T follicular helper cell (primary cell): ENCODE data around the gene NKX1-1.
"Not testable (repeated sequence)": the region's sequence is repeated elsewhere in the genome, so short reads cannot be mapped to it uniquely, and the experiment has no call there.

Experiments
- DNase-seq: peaks from one replicate; pipeline ENCODE4 v3.0.0-alpha.2; 2020; ENCODE audit warnings: low read depth

Gene NKX1-1

DNA sequence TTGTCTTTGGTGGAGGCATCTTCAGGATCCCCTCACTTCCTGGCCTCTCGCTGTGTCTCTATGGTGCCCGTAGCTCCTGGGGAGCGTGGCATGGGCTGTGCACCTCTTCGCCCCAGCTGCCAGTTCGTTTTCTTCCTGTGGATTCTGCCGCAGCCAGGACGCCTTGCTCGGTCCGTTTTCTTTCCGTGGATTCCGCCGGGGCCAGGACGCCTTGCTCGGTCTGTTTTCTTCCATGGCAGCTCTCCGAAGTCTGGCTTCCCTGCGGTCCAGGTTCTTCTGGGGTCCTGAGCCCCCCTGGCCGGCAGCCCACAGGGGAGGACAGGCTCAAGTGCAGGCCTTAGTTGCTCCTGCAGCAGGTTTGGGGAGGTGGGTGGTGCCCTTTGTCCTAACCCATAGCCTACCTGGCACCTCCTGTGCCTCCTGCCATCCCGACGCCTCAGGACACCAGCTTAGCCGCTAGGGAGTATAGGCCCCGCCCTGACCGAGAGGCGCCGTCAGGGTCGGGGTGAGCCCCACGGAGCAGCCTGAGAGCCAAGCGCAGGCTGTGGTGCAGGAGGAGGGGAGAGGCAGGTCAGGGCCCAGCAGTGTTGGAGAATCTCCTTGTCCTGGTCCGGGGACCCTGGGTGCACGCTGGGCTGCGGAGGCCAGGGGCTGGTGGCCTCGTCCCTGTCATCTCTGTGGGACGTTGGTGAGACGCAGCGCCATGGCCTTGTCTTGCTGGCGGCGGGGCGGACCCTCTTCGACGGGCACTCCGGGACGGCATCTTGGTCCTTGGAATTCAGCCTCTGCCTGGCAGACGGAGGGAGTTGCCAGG is 32.1 kb downstream of the NKX1-1 start:
- DNase-seq = no peak

DNA sequence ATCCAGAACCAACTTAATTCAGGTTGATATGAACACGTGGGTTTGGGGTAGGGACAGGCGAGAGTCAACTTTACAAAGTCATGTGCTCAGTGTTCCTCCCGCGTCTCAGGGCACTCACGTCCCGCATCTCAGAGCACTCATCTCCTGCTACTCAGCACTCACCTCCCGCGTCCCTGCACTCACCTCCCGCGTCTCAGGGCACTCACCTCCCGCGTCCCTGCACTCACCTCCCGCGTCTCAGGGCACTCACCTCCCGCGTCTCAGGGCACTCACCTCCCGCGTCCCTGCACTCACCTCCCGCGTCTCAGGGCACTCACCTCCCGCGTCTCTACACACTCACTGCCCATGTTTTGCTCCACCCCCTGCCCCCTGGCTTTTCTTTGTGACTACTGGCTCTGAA is 33.7 kb downstream of the NKX1-1 start:
- DNase-seq = not testable (repeated sequence)

DNA sequence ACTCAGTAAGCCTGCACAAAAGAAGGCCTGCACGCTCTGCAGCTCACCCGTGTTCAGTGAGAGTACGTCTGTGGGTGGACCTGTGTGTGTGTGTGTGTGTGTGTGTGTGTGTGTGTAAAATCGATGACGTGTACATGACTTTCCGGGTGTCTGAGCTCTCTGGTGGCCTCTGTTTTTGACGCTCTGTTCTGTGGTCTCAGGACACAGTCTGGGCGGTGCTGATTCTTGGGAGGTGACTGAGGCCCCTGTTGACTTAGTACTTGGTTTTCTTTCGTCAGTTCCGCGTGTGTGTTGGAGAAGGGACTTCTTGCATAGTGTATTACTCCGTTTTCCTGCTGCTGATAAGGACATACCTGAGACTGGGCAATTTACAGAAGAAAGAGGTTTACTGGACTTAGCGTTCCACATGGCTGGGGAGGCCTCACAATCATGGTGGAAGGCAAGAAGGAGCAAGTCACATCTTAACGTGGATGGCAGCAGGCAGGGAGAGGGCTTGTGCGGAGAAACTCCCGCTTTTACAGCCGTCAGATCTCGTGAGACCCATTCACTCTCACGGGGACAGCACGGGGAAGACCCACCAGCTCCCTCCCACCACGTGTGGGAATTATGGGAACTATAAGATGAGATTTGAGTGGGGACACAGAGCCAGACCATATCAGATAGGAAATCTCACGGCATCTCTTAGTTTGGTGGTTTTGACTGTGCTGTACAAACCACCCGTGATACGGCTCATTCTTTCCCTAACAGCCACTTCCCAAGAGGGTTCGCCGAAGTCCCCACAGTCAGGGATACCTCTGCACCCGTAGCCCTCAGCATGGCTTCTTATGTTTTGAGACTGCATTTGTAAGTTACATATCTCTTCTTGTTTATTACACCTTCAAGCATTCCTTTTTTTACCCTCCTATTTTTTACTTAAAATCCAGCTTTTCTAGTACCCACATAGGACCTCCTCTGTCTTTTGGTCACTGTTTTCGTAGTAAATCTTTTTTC is 34.8 kb downstream of the NKX1-1 start:
- DNase-seq = no peak

GRCh38 chr4:1370321-1371124 is 35.7 kb downstream of the NKX1-1 start:
- DNase-seq = no peak

DNA sequence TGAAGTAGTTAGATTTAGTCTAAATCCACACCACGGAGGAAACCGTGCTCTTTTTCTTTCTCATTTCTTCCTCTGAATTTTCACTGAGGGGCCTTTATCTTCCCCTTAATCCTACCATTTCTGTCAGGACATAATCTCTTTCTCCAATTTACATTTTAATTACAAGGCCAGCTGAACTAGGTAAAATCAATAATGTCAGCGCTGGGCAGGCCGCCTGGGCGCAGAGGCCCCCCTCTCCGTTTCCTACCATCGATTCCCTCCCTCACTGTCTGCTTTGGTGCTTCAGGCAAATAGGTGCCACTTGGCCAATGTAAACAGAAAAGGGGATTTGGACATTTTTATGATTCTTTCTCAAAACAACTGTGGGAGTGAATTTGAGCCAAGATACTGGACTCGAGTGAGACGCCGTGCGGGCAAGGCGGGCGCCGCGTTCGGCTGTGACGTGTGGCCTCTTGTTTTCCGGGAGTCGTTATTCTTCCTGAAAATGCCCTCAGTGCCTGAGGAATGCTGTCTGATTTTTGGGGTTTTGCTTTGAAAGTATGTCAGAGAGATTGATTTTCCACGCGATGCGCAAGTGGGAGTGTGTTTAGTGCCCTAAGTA is 36.7 kb downstream of the NKX1-1 start:
- no peak for DNase-seq

DNA sequence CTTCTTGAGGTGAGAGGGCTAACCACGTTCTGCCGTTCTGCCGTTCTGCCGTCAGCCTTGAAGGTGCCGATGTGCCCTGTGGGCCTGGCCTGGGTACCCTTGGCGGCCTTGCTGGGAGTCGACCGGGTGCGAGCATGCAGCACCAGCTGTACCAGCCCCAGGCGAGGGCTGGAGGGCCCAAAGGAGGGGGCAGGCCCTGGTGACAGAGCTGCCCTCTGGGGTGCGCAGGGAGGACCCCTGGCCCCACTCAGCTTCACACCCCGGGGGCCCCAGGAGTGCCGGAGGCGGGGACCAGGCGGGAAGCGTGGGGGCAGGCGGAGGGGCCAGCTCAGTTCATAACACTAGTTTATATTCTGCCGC is 37.2 kb downstream of the NKX1-1 start:
- DNase-seq = no peak

DNA sequence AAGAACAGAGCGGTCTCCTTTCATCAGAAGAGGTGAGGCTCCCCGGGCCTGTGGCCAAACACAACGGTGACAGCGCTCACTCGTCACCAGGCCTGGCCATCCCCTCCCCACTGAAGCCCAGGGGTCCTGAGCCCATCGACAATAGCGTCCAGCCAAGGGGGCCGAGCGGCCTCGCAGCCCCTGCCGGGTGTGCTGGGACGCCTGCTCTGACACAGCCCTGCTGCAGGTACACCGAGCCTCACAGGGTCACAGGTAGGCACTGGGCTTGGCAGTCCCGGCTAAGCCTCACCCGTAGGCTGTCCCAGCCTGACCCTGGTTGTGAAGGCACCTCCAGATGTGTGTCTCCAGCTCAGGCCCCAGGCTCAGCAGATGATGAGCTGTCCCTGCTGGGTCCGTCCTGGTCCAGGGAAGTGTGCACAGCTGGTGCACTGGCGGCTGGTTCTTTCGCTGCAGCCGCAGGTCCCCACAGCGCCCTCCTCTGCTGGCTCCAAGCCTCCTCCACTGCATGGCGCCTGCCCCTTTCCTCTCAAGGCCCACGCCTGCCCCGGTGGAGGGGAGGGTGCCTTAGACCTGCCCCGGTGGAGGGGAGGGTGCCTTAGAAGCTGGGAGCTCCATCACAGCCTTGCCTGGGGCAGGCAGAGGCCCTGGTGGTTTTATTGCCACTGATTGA is 37.7 kb downstream of the NKX1-1 start:
- no peak for DNase-seq

DNA sequence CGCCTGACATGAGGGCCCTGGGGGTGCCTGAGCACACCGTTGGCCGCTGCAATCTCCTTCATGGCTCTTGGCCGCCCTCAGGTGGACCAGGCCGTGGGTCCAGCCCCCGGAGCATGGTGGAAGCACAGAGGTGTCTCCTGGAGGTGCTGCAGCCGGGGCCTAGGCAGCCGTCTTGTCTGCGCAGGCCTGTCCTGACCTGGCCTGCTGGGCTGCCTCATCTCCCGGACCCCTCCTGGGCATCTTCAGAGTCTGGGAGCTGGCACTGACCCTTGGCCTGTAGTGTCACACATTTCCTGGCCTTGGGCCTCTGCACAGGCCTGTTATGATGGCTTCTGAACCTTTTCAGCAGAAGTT is 38.3 kb downstream of the NKX1-1 start:
- no peak for DNase-seq

DNA sequence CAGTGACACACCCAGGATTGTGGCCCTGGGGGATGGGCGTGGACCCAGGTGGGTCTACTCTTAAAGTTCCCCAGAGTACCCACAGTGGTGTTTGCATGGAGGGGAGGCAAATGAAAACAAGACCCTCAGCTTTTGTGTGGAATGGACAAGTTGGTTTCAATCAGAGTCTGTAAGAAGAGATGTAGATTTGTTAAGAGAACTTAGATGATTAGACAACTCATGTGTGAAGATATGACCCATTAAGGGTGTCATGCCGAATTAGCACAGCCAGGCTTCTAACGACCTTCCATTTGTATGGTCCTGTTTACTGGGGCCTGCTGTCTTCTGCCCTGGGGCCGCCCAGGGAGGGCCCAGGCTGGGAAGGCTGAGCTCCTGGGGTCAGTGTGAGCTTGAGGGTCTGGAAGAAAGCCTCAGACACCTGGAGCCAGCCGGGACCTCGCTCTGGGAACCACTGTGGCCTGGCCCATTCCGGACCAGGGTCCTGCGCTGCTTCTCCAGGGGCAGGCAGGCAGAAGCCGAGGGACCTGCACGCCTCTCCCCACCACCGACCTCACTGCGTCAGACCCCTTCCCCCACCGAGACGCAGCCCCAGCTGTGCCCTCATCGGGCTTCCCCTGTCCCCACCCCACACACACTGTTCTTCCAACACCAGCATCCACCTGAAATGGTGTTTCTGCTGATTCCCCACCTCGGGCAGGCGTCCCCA is 38.9 kb downstream of the NKX1-1 start:
- DNase-seq = no peak

DNA sequence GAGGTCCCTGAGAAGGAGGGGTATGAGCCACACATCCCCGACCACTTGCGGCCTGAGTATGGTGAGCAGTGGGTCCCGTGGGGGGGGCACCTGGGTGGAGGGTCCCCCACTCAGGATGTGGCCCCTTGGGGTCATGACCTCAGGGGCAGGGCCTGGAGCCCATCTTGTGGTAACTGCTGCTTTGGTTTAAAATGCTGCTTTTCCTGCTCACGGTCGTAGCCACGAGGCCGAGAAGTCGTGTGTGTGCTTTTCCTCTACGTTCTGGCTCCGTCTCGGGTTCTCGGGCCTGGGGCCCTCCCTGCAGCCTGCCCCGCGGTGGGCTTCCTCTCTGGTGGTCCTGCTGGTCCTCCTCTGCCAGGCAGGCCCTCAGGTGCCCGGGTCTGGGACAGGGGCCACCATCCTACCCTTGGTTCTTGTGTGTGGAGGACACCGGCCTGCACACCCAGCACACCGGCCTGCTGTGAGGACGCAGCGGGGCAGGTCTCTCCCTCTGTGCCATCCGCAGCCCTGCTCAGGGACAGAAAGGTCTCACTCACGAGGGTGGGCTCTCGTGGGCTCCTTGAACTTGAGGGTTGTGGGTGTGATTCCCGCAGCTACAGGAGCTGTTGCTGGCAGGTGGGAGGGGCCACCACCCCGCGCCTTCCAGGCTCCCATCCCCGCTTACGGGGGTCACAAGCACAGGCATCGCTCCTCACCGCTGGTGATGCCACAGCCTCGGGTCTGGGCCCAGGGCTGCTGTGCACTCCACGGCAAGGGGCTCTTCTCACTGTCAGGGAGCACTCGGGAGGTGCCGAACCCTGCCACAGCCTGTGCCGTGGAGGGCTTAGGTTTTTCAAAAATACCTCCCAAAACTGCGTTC is 39.6 kb downstream of the NKX1-1 start:
- DNase-seq = no peak

GRCh38 chr4:1365271-1366178 is 40.7 kb downstream of the NKX1-1 start:
- DNase-seq = no peak

DNA sequence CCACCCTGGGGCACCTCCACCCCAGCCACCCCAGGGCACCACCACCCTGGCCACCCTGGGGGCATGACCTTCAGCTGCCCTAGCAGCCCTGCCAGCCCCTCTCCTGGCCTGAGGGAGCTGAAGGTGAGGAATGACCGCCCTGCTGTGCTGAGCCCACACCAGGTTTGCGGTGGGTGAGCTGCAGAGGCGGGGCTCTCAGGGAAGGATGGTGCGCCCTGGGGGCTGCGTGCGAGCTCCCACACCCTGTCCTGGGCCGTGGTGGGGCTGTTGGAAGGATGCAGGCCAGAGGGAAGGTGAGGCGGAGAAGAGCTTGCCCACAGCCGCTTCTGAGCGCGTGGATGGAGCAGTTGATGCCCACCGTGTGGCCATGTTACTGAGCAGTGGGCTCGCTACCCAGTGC is 41.5 kb downstream of the NKX1-1 start:
- DNase-seq = no peak

- no peak for DNase-seq
Measured at GRCh38 chr4:1364217-1364616, 42.0 kb downstream of the NKX1-1 start.

GRCh38 chr4:1363513-1363912 is 42.7 kb downstream of the NKX1-1 start:
- no peak for DNase-seq

DNA sequence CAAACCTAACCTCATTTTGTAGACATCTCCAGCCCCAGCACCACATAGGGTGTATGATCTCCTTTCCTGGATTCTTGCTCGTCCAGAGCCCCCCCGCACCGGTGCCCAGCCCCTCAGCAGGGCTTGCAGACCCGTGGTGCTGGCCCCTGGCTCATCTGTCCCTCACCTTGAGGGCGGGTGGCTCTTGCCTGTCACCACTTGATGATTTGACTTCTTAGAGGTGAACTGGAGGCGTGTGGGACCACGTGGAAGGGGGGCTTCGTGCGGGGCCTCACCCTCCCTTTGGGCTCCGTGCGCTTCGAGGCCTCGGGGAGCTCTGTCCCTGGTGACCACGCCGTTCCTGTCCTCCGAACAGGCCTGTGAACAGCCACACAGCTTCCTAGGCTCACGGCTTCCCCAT is 43.7 kb downstream of the NKX1-1 start:
- no peak for DNase-seq

DNA sequence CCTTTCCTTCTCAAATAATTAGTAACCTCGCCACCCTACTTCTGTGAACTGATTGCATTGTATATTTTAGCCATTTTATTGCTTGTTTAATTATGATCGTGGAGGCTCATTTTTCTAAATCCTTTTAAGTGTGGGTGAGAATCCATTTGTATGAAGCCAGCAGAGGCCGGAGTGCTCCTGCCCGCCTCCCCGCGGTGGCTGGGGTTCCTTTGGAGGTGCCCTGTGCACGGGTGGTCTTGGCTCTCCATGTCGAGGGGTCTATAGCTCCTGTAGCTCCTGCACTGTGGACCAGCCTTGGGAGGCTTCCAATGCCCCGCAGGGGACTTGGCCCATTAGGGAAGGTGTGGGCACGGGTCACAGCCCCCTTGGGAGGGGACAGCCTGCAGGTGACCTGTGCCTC is 44.2 kb downstream of the NKX1-1 start:
- DNase-seq = no peak

GRCh38 chr4:1361431-1361830 is 44.8 kb downstream of the NKX1-1 start:
- no peak for DNase-seq

DNA sequence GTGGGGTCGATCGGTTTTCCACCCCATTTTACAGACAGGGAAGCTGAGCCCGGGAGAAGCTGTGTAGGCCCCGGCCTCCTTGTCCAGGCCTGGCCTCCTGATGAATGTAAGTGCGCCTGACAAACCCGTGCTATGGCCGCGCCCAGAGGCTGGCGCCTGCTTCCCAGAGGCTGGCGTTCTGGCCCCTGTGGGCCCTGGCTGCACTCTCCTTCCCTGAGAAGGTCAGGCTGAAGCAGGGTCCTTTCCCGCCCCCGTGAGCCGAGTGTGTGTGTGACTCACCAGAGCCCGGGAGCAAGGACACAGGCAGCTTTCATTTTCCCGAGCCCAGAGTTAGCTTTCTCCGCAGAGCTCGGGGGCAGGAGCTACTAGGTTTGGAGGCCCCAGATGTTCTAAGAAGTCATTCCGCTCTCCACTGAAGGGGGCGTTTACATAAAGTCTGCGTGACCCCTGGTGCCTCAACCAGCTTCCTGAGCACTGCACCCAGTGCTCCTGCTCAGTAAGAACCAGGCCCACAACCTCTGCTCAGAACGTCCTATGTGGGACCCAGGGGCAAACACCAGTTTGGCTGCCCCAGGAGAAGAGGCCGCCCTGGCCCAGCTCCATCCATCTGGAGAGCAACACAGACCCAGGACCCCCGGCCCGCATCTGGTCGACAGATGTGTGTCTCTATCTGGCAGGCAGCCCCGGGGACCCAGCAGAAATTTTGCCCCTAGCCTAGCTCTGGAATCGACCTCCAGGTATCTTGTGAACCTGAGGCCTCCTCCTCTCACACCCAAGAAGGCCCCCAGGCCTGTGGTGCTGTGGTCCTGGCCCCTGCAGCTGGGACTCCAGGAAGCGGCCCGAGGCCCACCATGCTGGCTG is 45.6 kb downstream of the NKX1-1 start:
- DNase-seq = no peak
